GM21619 (cell line): Measurements from ENCODE around the gene MMP14.
"Not testable (repeated sequence)": the region's sequence is repeated elsewhere in the genome, so short reads cannot be mapped to it uniquely, and the experiment has no call there.

Experiments
- ATAC-seq: cut with Tn5 transposase; IDR thresholded peaks from one replicate; pipeline ENCODE4 v1.9.1; 2021; ENCODE audit not compliant: unreplicated experiment

Gene MMP14

DNA sequence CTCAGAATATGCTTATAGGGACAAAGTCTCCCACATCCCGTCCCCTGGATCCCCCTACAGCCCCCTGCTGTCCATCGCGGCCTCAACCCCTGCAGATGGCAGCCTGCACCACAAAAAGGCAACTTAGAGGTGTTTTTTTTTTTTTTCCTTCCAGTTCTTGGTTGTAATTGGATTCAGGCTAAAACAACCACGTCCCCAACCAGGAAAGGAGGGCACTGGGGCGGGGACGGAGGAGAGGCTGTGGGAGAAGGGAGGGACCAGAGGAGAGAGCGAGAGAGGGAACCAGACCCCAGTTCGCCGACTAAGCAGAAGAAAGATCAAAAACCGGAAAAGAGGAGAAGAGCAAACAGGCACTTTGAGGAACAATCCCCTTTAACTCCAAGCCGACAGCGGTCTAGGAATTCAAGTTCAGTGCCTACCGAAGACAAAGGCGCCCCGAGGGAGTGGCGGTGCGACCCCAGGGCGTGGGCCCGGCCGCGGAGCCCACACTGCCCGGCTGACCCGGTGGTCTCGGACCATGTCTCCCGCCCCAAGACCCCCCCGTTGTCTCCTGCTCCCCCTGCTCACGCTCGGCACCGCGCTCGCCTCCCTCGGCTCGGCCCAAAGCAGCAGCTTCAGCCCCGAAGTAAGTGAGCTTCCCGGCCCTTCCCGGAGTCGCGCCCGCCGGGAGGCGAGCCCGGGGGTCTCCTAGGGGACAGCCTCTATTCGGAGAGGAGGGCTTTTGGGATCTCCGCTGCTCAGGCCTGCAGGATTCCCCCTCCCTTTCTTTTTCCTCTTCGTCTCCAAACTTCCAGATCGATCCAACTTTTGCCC, at the start of gene MMP14:
Gene MMP14, plus strand, starts transcription at position 285 of the 813 bp plus-strand sequence. Its CDS starts 233 bp downstream, at position 518.
- ATAC-seq, result no peak

DNA sequence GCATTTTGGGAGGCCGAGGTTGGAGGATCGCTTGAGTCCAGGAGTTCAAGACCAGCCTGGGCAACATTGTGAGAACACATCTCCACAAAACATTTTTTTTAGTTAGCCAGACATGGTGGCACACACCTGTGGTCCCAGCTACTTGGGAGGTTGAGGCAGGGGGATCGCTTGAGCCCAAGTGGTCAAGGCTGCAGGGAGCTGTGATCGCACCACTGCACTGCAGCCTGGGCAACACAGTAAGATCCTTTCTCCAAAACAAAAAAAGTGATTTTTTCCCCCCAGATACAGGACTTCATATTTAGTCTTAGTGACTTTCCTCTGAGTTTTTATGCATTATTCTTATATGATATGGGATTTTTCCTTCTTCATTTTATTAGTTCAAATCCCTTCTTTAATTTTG, 49.7 kb upstream of the MMP14 start:
- ATAC-seq, result no peak

DNA sequence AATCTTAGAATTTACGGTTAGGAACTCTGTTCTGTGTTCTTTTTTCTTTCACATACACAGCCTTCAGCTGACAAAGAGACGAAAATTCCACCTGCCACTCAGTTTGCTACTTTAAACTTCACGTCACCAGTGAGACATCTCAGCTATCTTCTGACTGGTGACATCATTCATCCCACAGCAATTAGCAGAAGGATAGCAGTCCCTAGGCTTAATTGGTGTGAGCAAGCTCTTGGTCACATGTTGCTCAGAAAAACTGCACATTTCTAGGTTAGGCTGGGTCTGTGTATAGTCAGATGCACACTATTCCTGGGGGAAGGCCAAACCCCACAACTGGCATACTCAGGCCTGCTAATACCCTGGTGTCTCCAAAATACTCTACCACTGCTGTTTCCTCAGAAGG, 45.1 kb upstream of the MMP14 start:
- no peak for ATAC-seq

DNA sequence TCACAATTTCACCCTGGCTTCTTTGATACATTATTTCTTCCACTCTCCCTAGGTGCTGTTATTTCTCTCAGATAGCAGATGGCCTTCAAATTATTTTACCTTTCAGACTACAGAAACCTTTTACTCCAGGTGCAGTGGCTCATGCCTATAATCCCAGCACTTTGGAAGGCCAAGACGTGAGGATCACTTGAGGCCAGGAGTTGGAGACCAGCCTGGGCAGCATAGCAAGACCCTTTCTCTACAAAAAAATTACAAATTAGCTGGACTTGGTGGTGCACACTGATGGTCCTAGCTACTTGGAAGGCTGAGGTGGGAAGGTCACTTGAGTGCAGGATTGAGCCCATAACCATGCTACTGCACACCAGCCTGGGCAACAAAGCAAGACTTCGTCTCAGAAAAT, 44.2 kb upstream of the MMP14 start:
- no peak for ATAC-seq

GRCh38 chr14:22793550-22793949, 42.8 kb upstream of the MMP14 start:
- ATAC-seq, result not testable (repeated sequence)

- ATAC-seq, result no peak
These were observed 42.4 kb upstream of the MMP14 start for GRCh38 chr14:22793976-22794375.

- peak; percentile 42 for ATAC-seq
These were observed 41.8 kb upstream of the MMP14 start for GRCh38 chr14:22794551-22794951.

GRCh38 chr14:22796087-22796707, 40.2 kb upstream of the MMP14 start:
- peak; percentile 43 for ATAC-seq

DNA sequence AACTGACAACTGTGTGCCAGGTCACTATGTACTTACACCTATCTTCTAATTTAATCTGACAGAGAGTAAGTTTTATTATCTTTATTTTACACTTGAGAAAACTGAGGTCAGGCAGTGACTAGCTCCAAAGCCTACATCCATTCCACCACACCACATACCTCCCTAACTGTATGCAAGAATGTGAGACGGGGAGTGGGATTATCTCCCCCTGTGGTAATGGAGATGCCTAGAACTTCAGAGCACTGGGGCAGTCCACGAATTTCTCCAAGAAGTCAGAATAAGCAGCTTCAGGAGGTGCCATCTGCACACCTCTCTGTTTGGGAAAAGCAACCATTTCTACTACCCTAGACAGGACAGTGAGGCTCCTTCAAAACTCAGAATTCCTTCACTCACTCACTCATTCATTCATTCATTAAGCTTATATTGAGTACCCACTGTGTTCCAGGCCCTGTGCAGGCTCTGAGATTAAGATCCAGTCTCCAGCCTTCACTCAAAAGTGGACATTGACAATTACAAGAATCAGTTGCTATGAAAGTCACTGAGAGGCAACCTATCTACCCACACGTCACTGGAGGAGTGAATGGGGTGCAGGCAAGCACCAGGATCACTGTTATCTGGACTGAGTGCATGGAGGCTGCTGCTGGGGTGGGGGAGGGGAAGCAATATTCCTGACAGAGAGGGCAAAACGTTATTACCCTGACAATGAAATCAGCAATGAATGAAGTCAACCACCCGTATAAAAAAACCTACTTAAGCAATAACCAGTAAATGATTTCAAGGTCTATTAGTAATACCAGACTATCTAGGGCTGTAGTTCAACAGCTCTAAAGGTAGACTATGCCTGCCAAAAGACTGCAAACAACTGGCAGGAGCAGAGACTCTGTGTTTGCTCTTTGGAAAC, 39.1 kb upstream of the MMP14 start:
- ATAC-seq, result no peak

DNA sequence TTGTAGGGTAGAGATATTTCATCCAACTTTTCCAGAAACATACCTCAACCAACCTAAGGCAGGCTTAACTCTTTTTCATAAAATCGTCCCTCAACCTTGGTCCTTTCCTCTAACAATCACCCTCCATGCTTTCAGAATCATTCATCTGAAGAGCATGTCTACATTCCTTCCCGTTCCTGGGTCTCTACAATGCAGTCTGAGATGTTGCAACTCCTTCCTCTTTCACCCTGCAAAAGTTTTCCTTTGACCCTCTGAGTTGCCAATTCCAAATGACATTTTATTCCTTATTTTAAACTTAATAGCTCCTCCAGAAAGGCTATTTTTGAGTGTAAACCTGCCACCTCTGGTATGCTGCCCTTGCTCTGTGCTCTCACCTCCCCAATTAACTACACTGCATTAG, 37.9 kb upstream of the MMP14 start:
- ATAC-seq, result no peak

DNA sequence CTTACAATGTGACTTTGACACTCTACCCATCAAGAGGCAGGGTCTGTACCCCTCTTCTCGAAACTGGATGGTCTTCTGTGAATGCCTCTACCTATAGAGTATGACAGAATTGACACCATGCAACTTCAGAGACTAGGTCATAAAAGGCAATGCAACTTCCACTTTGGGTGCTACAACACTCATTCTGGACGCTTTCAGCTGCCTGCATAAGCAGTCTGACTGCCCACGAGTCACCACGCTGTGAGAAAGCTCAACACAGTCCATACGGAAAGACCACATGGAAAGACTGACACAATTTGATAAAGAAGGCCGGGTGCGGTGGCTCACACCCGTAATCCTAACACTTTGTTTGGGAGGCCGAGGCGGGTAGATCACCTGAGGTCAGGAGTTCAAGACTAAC, 36.0 kb upstream of the MMP14 start:
- ATAC-seq, result no peak

DNA sequence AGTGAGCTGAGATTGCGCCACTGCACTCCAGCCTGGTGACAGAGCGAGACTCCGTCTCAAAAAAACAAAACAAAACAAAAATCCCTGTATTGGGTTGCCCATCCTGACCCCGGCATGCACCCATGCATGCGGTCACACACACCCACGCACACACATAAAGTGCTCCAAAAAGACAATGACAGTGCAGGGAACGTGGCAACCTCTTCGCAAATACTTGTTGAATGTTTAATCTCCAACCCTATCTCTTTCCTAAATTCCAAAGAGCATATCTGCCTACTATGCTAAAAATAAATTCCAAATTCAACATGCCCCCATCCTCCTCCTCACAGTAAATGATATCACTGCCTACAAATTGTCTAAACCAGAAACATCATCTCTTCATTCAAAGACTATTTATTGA, 34.7 kb upstream of the MMP14 start:
- ATAC-seq, result no peak

- peak; percentile 46 for ATAC-seq
These were observed 33.3 kb upstream of the MMP14 start for GRCh38 chr14:22802860-22803686.

- peak; percentile 33 for ATAC-seq
These were observed 32.8 kb upstream of the MMP14 start for GRCh38 chr14:22803687-22803974.

DNA sequence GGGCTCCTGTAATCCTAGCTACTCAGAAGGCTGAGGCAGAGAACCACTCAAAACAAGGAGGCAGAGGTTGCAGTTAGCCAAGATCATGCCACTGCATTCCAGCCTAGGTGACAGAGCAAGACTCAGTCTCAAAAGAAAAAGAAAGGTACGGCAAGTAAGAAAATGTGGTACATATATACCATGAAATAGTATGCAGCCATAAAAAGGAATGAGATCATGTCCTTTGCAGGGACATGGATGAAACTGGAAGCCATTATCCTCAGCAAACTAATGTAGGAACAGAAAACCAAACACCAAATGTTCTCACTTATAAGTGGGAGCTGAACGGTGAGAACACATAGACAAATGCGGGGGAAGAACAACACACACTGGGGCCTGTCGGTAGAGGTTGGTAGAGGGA, 31.1 kb upstream of the MMP14 start:
- ATAC-seq, result not testable (repeated sequence)

GRCh38 chr14:22807432-22808087, 28.8 kb upstream of the MMP14 start:
- ATAC-seq, result no peak

DNA sequence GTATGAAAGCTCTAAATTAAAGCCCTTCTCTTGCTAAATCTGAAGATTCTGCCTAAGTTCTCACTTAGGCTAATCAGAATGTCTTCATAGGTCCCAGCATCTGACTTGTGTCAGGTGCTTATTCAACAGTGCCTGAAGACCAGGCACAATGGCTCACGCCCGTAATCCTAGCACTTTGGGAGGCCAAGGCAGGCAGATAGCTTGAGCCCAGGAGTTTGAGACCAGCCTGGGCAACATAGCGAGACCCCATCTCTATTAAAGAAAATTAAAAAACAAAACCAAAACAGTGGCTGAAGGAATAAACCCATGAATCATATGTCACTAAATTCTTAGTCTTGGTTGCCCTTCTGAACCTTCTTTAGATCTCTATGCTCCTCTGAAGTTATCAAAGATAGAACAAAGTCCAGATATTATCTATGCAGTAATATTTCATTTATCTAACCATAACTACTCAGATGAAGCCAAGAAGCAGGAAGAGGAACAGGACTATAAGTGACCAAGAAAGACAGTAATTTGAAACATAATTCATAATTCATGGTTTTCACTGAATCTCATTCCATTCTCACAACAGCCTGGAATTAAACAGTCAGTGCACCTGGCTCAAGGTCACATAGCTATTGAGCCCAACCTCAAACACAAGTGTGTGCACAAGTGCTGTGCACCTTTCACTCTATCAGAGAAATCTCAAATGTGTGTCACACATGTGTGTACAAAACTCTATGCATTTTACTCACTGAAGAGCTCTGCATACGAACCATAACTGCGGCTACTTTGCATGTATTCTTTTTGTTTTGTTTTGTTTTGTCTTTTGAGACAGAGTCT, 27.8 kb upstream of the MMP14 start:
- ATAC-seq, result no peak

DNA sequence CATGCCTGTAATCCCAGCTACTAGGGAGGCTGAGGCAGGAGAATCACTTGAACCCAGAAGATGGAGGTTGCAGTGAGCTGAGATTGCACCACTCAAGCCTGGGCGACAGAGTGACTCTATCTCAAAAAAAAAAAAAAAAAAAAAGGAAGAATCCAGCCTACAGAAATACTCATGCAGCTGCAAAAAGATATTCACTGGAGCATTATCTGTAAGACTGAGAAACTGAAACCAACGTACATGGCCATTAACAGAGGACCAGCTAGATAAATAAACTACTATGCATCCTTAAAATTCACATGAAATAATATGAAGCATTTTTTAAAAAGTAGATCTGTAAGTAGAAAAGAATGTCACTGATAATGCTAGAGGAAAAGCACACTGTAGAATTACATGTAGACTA, 24.7 kb upstream of the MMP14 start:
- ATAC-seq, result no peak

DNA sequence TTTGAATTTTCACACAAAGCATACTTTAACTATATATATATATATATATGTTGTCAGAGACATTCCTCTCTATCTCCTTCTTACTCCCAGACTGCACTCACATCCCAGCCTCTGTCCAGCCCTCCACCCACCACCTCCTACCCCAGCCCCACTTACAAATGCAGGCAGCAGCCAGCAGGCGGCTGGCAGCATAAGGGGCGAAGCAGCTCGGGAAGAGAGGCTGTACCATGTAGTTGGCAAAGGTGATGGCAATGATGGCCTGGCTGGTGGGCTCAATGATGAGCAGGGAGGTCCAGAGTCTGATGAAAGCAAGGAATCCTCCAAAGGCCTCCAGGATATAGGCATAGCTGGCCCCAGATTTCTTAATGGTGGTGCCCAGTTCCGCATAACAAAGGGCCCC, 23.6 kb upstream of the MMP14 start:
- no peak for ATAC-seq

GRCh38 chr14:22813145-22813544, 23.2 kb upstream of the MMP14 start:
- no peak for ATAC-seq
